Measurements from ENCODE around the gene AJAP1.

- TF ChIP-seq ZNF830 (tag by site-specific recombination; IDR thresholded peaks at IDR 0.05; ENCODE audit: low read depth) (no peak), ZEB2 (tag by site-specific recombination; IDR thresholded peaks at IDR 0.05) (no peak), ZNF311 (tag by site-specific recombination; IDR thresholded peaks at IDR 0.05; ENCODE audit: borderline replicate concordance) (no peak), ZNF26 (tag by site-specific recombination; IDR thresholded peaks at IDR 0.05) (no peak), MYNN (tag by site-specific recombination; IDR thresholded peaks at IDR 0.05; ENCODE audit: borderline replicate concordance) (no peak), ZNF513 (tag by site-specific recombination; IDR thresholded peaks at IDR 0.05) (no peak), ZNF555 (tag by site-specific recombination; conservative IDR thresholded peaks at IDR 0.05) (no peak), ZNF350 (tag by site-specific recombination; IDR thresholded peaks at IDR 0.05) (no peak), ZNF791 (tag by site-specific recombination; IDR thresholded peaks at IDR 0.05) (no peak), ZNF785 (tag by site-specific recombination; IDR thresholded peaks at IDR 0.05) (no peak), ZNF274 (IDR thresholded peaks at IDR 0.05; ENCODE audit: low read length) (no peak), ZNF274 (tag by site-specific recombination; IDR thresholded peaks at IDR 0.05; ENCODE audit: borderline replicate concordance) (no peak)
These were observed 118.0 kb downstream of the AJAP1 start for GRCh38 chr1:4772294-4773010.
